ENCODE results near the gene CAMKK2. TPM values are rescaled to one million over a fixed set of nuclear protein-coding genes. Genes with fewer than 3 reads are reported as not detected.
A peak's percentile ranks its signal among the peaks of the same experiment; 100 is the strongest.

CAMKK2 gene
- total and polyA plus RNA-seq, 2 of the 13 experiments (the other 11 are each of a cell fraction or from before 2014, with no cell fraction given): 18.8 to 20.0 TPM

DNA sequence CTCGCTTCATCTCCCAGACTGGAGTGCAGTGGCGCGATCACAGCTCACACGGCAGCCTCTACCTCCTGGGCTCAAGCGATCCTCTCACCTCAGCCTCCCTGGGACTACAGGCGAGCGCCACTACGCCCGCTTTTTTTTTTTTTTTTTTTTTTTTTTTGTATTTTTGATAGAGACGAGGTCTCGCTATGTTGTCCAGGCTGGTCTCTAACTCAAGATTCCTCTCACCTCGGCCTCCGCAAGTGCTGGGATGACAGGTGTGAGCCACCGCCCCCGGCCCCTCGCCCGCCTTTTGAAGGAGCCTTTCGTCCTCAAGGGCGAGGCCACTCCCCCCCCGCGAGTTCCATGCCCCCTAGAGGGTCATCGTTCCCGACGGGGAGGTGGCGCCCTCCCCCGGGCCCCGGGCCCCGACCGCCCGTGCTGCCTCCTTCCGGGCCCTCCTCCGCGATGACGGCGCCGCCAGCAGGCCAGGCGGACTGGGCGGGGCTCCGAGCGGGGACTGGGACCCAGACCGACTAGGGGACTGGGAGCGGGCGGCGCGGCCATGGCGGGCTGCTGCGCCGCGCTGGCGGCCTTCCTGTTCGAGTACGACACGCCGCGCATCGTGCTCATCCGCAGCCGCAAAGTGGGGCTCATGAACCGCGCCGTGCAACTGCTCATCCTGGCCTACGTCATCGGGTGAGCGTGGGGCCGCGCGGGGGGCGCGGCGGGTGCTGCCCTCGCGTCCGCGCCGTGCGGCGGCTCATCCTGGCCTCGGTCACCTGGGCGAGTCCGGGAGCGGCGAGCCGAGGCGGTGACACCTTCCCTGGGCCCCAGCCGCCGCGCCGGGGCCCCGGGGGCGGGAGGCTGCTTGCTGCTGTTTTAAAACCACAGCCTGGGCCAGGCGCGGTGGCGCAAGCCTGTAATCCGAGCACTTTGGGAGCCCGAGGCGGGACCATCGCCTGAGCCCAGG lies 86.6 kb downstream of the CAMKK2 start, which contains the start of gene P2RX4 (continued):
- TF ChIP-seq ZSCAN5A (CRISPR knock-in tag; IDR thresholded peaks at IDR 0.05; ENCODE audit: borderline replicate concordance): no peak
- TF ChIP-seq MXD4 (CRISPR knock-in tag; IDR thresholded peaks at IDR 0.05): 0 out of 2 replicates have a peak, but pooled peaks have one; percentile 64
- TF ChIP-seq, protein P1, sequence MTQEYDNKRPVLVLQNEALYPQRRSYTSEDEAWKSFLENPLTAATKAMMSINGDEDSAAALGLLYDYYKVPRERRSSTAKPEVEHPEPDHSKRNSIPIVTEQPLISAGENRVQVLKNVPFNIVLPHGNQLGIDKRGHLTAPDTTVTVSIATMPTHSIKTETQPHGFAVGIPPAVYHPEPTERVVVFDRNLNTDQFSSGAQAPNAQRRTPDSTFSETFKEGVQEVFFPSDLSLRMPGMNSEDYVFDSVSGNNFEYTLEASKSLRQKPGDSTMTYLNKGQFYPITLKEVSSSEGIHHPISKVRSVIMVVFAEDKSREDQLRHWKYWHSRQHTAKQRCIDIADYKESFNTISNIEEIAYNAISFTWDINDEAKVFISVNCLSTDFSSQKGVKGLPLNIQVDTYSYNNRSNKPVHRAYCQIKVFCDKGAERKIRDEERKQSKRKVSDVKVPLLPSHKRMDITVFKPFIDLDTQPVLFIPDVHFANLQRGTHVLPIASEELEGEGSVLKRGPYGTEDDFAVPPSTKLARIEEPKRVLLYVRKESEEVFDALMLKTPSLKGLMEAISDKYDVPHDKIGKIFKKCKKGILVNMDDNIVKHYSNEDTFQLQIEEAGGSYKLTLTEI (CRISPR knock-in tag; conservative IDR thresholded peaks at IDR 0.05): no peak
- TF ChIP-seq, protein P2, sequence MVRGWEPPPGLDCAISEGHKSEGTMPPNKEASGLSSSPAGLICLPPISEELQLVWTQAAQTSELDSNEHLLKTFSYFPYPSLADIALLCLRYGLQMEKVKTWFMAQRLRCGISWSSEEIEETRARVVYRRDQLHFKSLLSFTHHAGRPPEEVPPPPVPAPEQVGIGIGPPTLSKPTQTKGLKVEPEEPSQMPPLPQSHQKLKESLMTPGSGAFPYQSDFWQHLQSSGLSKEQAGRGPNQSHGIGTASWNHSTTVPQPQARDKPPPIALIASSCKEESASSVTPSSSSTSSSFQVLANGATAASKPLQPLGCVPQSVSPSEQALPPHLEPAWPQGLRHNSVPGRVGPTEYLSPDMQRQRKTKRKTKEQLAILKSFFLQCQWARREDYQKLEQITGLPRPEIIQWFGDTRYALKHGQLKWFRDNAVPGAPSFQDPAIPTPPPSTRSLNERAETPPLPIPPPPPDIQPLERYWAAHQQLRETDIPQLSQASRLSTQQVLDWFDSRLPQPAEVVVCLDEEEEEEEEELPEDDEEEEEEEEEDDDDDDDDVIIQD (CRISPR knock-in tag; IDR thresholded peaks at IDR 0.05; ENCODE audit: low read depth): 0 out of 2 replicates have a peak, but pooled peaks have one; percentile 27
- peak; percentile 77 for TF ChIP-seq EED (CRISPR knock-in tag; IDR thresholded peaks at IDR 0.05)
- no peak for TF ChIP-seq EHMT2 (IDR thresholded peaks at IDR 0.05; ENCODE audit: borderline replicate concordance, low read depth, low read length)
- no peak for TF ChIP-seq HCFC1 (IDR thresholded peaks at IDR 0.05; ENCODE audit: low read depth, low read length)
- TF ChIP-seq ZNF879 (CRISPR knock-in tag; IDR thresholded peaks at IDR 0.05): no peak
- TF ChIP-seq, protein P3, sequence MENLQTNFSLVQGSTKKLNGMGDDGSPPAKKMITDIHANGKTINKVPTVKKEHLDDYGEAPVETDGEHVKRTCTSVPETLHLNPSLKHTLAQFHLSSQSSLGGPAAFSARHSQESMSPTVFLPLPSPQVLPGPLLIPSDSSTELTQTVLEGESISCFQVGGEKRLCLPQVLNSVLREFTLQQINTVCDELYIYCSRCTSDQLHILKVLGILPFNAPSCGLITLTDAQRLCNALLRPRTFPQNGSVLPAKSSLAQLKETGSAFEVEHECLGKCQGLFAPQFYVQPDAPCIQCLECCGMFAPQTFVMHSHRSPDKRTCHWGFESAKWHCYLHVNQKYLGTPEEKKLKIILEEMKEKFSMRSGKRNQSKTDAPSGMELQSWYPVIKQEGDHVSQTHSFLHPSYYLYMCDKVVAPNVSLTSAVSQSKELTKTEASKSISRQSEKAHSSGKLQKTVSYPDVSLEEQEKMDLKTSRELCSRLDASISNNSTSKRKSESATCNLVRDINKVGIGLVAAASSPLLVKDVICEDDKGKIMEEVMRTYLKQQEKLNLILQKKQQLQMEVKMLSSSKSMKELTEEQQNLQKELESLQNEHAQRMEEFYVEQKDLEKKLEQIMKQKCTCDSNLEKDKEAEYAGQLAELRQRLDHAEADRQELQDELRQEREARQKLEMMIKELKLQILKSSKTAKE (CRISPR knock-in tag; IDR thresholded peaks at IDR 0.05; ENCODE audit: borderline replicate concordance): peak; percentile 55; the same call in 1 of the 2 replicates
- TF ChIP-seq FOXA3 (CRISPR knock-in tag; IDR thresholded peaks at IDR 0.05): peak; percentile 27; the same call in 1 of the 2 replicates
- 0 out of 2 replicates have a peak, but pooled peaks have one; percentile 93 for TF ChIP-seq ZNF567 (CRISPR knock-in tag; IDR thresholded peaks at IDR 0.05; ENCODE audit: borderline replicate concordance)
- TF ChIP-seq SMARCC2 (IDR thresholded peaks at IDR 0.05): no peak
- TF ChIP-seq FOXA1 (IDR thresholded peaks at IDR 0.05): no peak
- 0 out of 2 replicates have a peak, but pooled peaks have one; percentile 2 for TF ChIP-seq FOXA1 (CRISPR knock-in tag; IDR thresholded peaks at IDR 0.05)
- TF ChIP-seq NFKBIZ (CRISPR knock-in tag; IDR thresholded peaks at IDR 0.05): no peak
- TF ChIP-seq CEBPG (CRISPR knock-in tag; IDR thresholded peaks at IDR 0.05): peak; percentile 51
- TF ChIP-seq ZNF577 (CRISPR knock-in tag; IDR thresholded peaks at IDR 0.05; ENCODE audit: borderline replicate concordance, low read depth): no peak
- peak; percentile 54; the same call in 1 of the 2 replicates for TF ChIP-seq NFKB2 (CRISPR knock-in tag; IDR thresholded peaks at IDR 0.05; ENCODE audit: borderline replicate concordance)
- no peak; the same call in 1 of the 2 replicates for TF ChIP-seq KLF15 (CRISPR knock-in tag; IDR thresholded peaks at IDR 0.05; ENCODE audit: borderline replicate concordance)
- peak; percentile 80 for TF ChIP-seq CREB1 (IDR thresholded peaks at IDR 0.05)
- TF ChIP-seq CREB1 (CRISPR knock-in tag; IDR thresholded peaks at IDR 0.05): no peak
- peak; percentile 73; the same call in 1 of the 2 replicates for TF ChIP-seq ZNF776 (CRISPR knock-in tag; IDR thresholded peaks at IDR 0.05)
- no peak for TF ChIP-seq CCAR2 (optimal IDR thresholded peaks at IDR 0.05; ENCODE audit: low read depth, low read length)
- TF ChIP-seq ZSCAN25 (CRISPR knock-in tag; IDR thresholded peaks at IDR 0.05): peak; percentile 72; the same call in 1 of the 2 replicates
